Natural killer cell (primary cell): ENCODE results near the gene CSNK1E. TPM values are rescaled to one million over a fixed set of nuclear protein-coding genes. Genes with fewer than 3 reads are reported as not detected.
A peak's percentile ranks its signal among the peaks of the same experiment; 100 is the strongest.

Experiments used
- ATAC-seq, 3 donors: fragments of 150-1000 bp in 2 of 3; fragments of 200-7000 bp in 1 of 3; cut with Tn5 transposase; 1 replicate in 1 of 3; 2 replicates in 2 of 3; pipeline ENCODE4 v1.10.0; 2021; ENCODE audit warnings: mild to moderate bottlenecking in 2 of 3, moderate library complexity in 2 of 3
- DNase-seq, 2 donors: peaks; one replicate each; pipeline versions ENCODE4 v3.0.0 to v3.0.0-alpha.2; 2013 to 2021; ENCODE audit warnings: mixed read lengths in 1 of 2
- H3K27ac ChIP-seq: one replicate; pipeline ENCODE4 v1.5.1; 2013; ENCODE audit warnings: mild to moderate bottlenecking, low read length
- H3K27me3 ChIP-seq: one replicate; pipeline ENCODE4 v1.6.1; 2013; ENCODE audit warnings: low read length; ENCODE audit not compliant: control insufficient read depth, insufficient read depth
- H3K36me3 ChIP-seq: one replicate; pipeline ENCODE4 v1.6.1; 2013; ENCODE audit warnings: low read length; ENCODE audit not compliant: control insufficient read depth, insufficient read depth
- H3K4me1 ChIP-seq: one replicate; pipeline ENCODE4 v1.6.1; 2013; ENCODE audit warnings: low read length; ENCODE audit not compliant: control insufficient read depth, insufficient read depth
- H3K4me3 ChIP-seq: one replicate; pipeline ENCODE4 v1.5.1; 2013; ENCODE audit warnings: low read length
- H3K9me3 ChIP-seq: one replicate; pipeline ENCODE4 v1.6.1; 2013; ENCODE audit warnings: low read length; ENCODE audit not compliant: control insufficient read depth, insufficient read depth
- H3K27ac Mint-ChIP-seq, 2 donors: one replicate each; pipeline ENCODE4 v1.8.0; 2022; ENCODE audit warnings: mild to moderate bottlenecking in 2 of 2, mixed read lengths in 2 of 2, moderate library complexity in 1 of 2
- H3K27me3 Mint-ChIP-seq, 2 donors: one replicate each; pipeline ENCODE4 v1.8.0; 2022; ENCODE audit warnings: low read depth in 2 of 2, mixed read lengths in 2 of 2
- H3K36me3 Mint-ChIP-seq: one replicate; pipeline ENCODE4 v1.8.0; 2022; ENCODE audit warnings: mixed read lengths
- H3K4me1 Mint-ChIP-seq, 2 donors: one replicate each; pipeline ENCODE4 v1.8.0; 2022; ENCODE audit warnings: mixed read lengths in 2 of 2
- H3K4me3 Mint-ChIP-seq: one replicate; pipeline ENCODE4 v1.8.0; 2022; ENCODE audit warnings: mild to moderate bottlenecking, moderate library complexity, mixed read lengths
- H3K9me3 Mint-ChIP-seq, 2 donors: one replicate each; pipeline ENCODE4 v1.8.0; 2022; ENCODE audit warnings: mixed read lengths in 2 of 2
- whole genome bisulfite sequencing: methylation state at CpG from one replicate; pipeline ENCODE4 v1.1.7; 2013; ENCODE audit warnings: missing lambda C conversion rate; ENCODE audit not compliant: insufficient coverage; 5-methylcytosine and 5-hydroxymethylcytosine counted together
- intact Hi-C: fragments of 100-400 bp; cut with micrococcal nuclease; formaldehyde crosslinking; loops from one replicate; pipeline ENCODE4 v1.14.2; 2022
- total RNA-seq, 4 donors: library from RNA; stranded (reverse); fragments of 120-200 nt in 1 of 4; gene quantifications; one replicate each; pipeline versions ENCODE4 v1.2.3 to v1.2.4, GENCODE V29; 2013 to 2022
- TF ChIP-seq, protein P1 (sequence below): fragments of 200-600 bp; IDR thresholded peaks from one replicate; pipeline ENCODE4 v1.8.0; 2022; ENCODE audit warnings: antibody characterized with exemption

CSNK1E gene
- total RNA-seq, 3 donors from 2014 or later (not counting 1 experiment from before 2014, with no cell fraction given), result 126 to 178 (median 149) TPM

DNA sequence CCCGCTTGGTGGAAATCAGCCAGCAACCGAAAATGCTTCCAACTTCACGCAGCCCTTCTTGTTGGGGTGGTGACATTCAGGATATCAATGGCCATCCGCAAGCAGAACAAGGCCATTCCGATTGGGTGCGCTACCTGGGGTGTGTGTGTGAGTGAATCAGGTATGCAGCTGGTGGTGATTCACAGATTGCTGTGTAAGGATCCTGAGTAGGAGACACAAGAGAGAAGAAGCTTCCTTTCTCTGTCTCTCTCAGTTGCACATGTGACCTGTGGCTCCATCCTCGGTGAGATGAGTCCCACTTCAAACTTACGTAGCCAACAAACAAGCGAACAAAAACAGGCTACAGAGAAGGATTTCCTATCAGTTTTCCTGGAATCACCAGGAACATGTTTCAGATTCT lies 34.8 kb downstream of the CSNK1E start:
- no peaks in the 10 kb centered on the region for H3K9me3 Mint-ChIP-seq
- ATAC-seq, result no peak
- H3K4me3 Mint-ChIP-seq, result no peak overlapping the region

DNA sequence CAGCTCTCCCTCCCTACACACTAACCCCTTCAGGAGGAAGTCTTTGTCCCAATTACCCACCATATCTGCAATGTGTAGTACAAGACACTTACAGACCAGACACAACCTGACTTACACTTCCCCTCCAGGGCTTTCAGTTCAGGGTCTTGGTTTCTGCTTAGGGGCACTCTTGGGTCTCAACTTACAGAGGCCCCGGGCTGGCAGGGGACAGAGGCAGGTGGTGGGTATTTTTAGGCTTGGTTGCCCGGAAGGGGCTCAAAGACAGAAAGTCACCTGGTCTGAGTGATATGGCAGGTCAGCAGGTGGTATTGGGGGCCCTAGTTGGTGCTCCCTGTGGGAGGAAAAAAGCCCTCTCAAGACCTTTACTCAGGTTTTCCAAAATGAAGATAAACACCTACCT lies 41.1 kb downstream of the CSNK1E start:
- Histone ChIP-seq H3K27me3 (no peaks in the 10 kb centered on the region), H3K27ac (no peak overlapping the region), H3K4me3 (no peak overlapping the region), H3K9me3 (no peaks in the 10 kb centered on the region), H3K4me1 (peaks cover 21% of the 10 kb centered on the region), H3K36me3 (no peaks in the 10 kb centered on the region)
- ATAC-seq, result no peak
- intact Hi-C loops, result no loop called here
- Mint-ChIP-seq H3K4me3 (no peak overlapping the region), H3K27ac (no peak overlapping the region), H3K4me1 (peaks cover 17 to 24% of the 10 kb centered on the region in 2 donors), H3K36me3 (no peaks in the 10 kb centered on the region), H3K9me3 (no peaks in the 10 kb centered on the region), H3K27me3 (peaks cover 0 to 3% of the 10 kb centered on the region in 2 donors)
- no peak for DNase-seq
- TF ChIP-seq, protein P1, sequence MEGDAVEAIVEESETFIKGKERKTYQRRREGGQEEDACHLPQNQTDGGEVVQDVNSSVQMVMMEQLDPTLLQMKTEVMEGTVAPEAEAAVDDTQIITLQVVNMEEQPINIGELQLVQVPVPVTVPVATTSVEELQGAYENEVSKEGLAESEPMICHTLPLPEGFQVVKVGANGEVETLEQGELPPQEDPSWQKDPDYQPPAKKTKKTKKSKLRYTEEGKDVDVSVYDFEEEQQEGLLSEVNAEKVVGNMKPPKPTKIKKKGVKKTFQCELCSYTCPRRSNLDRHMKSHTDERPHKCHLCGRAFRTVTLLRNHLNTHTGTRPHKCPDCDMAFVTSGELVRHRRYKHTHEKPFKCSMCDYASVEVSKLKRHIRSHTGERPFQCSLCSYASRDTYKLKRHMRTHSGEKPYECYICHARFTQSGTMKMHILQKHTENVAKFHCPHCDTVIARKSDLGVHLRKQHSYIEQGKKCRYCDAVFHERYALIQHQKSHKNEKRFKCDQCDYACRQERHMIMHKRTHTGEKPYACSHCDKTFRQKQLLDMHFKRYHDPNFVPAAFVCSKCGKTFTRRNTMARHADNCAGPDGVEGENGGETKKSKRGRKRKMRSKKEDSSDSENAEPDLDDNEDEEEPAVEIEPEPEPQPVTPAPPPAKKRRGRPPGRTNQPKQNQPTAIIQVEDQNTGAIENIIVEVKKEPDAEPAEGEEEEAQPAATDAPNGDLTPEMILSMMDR, result no peak
- WGBS, result 4% methylated on average over 2 of the region's 2 CpGs

More for the DNA sequence above, 34.8 kb downstream of the CSNK1E start:
- Histone ChIP-seq H3K4me3 (no peak overlapping the region), H3K9me3 (no peaks in the 10 kb centered on the region), H3K4me1 (no peaks in the 10 kb centered on the region), H3K36me3 (no peaks in the 10 kb centered on the region), H3K27me3 (no peaks in the 10 kb centered on the region), H3K27ac (no peak overlapping the region)
- 95% methylated on average over 9 of the region's 9 CpGs for WGBS
- intact Hi-C loops, result no loop called here
- DNase-seq, result no peak
- Mint-ChIP-seq H3K27me3 (no peaks in the 10 kb centered on the region), H3K4me1 (no peaks in the 10 kb centered on the region), H3K36me3 (no peaks in the 10 kb centered on the region), H3K27ac (no peak overlapping the region)
- TF ChIP-seq, protein P1, result no peak

DNA sequence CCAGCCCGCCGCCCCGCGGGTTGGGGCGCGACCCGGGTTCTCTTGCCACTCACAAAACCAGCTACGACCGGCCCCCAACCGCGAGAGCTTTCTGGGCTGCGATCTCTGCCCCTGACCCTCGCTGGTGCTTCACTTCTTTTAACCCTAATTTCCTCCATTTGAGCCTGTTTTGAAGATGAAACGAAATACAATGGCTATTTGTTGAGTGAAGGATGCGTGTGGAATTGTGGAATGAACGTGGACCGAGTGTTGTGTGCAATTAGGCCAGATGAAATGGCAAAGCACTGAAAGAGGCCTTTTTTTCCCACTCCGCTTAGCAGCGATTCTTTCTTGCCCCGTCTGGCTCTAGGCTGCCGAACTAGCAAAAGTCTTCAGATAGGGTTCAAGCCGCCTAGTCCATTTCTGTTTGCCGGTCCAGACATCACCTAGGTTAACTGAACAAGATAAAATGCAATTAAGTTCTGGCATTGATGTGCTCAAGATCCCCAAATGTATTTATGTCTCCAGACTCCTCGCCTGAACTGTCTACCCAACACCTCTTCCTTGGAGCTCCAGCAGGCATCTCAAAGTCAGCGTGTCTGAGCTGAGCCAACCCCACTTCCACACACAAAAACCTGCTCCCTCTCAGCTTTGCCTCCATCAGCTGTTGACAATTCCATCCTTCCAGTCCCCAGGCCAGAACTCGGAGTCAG lies 44.0 kb downstream of the CSNK1E start:
- Mint-ChIP-seq H3K27me3 (peaks cover 0 to 3% of the 10 kb centered on the region in 2 donors), H3K4me3 (peak overlapping the region; percentile 90), H3K4me1 (peaks cover 37 to 53% of the 10 kb centered on the region in 2 donors), H3K9me3 (no peaks in the 10 kb centered on the region), H3K36me3 (no peaks in the 10 kb centered on the region), H3K27ac (peak overlapping the region; percentile 92 to 96)
- no peaks in the 10 kb centered on the region for H3K27me3 ChIP-seq
- WGBS, result 23% methylated on average over 26 of the region's 26 CpGs
- DNase-seq (peak in 1 of 2 donors; percentile 49), ATAC-seq (no peak)
- H3K4me3 ChIP-seq, result peak overlapping the region; percentile 87
- H3K27ac ChIP-seq, result peak overlapping the region; percentile 96
- TF ChIP-seq, protein P1, result no peak
- H3K36me3 ChIP-seq, result no peaks in the 10 kb centered on the region
- H3K4me1 ChIP-seq, result peaks cover 50% of the 10 kb centered on the region
- intact Hi-C loops, result loop anchor here (2.0 kb wide), 1 partner anchor 44 kb away; the partner anchor contains the start of gene CSNK1E
- H3K9me3 ChIP-seq, result no peaks in the 10 kb centered on the region
